Activated T-cell treated with anti-CD3 and anti-CD28 coated beads for 1 hour (primary cell): Measurements from ENCODE around the gene TNXB.
"Not testable (repeated sequence)": the region's sequence is repeated elsewhere in the genome, so short reads cannot be mapped to it uniquely, and the experiment has no call there.

Experiments used
- DNase-seq: peaks from one replicate; pipeline ENCODE4 v3.0.0-alpha.2; 2020; ENCODE audit warnings: low read depth

The TNXB gene

DNA sequence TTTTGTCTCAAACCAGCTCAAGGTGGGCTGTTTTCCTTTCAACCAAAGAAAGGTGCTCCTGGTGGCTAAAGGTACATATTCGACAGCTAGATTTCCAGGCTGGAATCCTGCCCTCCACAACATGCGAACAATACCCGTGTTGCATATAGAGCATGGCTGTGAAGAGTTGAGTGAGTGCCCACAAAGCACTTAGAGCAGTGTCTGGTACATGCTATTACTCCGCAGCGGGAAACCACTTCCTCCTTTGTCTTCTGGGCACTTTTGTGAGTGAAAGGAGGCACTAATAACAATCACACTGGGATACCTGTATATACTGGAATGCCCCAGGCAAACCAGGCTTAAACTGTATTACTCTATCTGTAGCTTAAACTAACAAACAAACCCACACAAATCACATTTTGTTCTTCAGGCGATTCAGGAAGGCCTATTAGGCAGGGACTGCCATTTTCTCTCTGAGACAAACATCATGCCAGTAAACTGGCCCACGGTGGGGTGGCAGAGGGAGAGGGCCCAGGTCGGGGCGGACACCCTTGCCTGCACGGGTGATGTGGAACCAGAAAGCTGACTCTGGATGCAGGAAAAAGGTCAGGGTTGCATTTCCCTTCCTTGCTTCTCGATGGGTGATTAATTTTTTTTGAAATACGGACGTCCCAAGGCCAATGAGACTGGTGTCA, 104.1 kb downstream of the TNXB start:
- DNase-seq, result not testable (repeated sequence)

DNA sequence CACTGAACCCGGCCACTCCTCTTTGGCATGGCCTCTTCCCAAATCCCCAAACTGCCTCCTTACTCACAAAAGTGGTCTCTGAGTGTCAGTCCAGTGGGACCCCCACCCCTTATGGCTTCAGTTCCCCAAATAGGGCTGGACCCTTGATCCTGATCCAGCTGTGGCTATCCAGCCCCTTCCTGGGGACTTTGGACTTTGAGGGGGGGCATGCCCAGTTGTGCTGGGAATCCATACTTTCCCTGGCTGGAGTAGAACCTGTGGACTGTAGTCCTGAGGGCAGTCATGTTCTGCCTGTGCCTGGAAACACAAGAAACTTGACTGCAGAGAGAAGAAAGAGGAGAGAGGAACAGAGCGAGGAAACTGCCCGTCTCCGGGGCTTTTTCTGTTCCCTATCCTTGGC, 104.7 kb downstream of the TNXB start:
- not testable (repeated sequence) for DNase-seq

DNA sequence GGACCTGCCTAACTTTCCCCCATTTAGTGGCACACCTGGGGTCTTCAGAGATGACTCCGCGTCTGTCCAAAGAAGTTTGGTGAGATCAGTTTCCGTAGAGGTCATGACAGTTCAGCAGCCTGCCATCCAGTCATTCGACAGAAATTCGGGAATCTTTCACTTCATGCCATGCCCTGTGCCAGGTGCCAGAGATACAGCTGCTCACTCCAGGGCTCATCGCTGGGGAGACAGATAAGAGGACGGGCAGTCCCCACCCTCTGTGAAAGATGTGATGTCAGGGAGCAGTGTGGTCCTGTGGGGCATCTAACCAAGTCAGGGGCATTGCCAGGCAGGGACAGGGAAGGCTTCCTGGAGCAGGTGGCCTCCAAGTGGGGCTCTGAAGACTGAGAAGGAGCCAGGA, 105.8 kb downstream of the TNXB start:
- DNase-seq, result not testable (repeated sequence)

DNA sequence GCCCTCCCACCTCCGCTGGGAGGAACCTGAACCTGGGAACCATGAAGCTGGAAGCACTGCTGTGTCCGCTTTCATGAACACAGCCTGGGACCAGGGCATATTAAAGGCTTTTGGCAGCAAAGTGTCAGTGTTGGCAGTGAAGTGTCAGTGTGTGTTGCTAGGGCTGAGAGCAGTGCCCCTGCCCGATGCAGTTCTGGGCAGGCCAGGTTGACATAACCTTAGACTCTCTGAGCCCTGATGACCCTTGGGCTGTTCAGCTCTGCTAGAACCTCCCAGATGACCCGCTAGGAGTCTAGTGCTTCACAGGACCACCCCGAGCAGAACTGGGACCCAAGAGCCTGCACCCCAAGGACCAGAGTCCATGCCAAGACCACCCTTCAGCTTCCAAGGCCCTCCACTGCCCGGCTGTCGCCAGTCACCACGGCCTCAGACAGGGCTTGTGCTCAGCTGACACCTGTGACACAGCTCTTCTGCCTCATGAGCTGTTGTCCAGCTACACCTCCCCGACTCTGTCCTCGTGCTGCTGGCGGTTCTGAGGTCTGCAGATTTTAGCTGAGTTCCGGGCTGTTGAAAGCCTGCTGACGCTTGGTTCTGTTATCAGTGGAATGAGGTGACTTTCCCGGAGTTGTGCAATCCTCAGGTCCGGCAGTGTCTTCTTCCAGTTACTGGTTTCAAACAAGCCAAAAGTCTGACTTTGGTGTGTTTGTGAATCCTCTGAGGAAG, 106.4 kb downstream of the TNXB start:
- DNase-seq, result not testable (repeated sequence)

DNA sequence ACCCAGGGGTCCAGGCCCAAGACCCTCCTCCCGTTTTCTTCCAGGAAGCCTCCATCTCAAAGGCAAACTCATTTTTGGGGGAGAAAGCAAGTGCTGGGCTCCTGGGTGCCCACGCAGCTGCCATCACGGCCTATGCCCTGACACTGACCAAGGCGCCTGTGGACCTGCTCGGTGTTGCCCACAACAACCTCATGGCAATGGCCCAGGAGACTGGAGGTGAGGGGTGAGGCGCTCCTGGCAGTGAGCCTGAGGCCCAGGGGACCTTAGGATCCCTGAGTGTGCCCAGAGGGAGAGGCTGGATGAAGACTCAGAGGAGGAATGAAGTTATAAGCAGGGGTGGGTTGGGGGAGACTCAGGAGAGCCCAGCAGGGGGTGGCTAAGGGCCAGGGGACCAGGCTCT, 112.8 kb downstream of the TNXB start:
- not testable (repeated sequence) for DNase-seq

DNA sequence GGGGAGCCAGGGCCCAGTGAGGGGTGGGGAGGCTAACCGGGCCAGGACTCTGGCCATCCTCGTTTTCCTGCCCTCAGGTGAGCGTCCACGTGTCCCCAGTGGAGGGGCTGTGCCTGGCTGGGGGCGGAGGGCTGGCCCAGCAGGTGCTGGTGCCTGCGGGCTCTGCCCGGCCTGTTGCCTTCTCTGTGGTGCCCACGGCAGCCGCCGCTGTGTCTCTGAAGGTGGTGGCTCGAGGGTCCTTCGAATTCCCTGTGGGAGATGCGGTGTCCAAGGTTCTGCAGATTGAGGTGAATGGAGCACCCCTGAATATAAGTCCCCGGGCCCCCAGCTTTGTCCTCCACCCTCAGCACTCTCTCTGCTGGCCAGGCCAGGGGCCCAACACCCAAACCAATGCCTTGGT, 114.7 kb downstream of the TNXB start:
- DNase-seq, result not testable (repeated sequence)
